HepG2 (cell line): ENCODE results near the gene MSI2. TPM values are rescaled to one million over a fixed set of nuclear protein-coding genes. Genes with fewer than 3 reads are reported as not detected.

Experiments
- ADNP ChIP-seq: sonication (generic); formaldehyde crosslinking; IDR thresholded peaks from 2 replicates; pipeline ENCODE4 v1.4.0; 2020; ENCODE audit warnings: missing genetic modification reagents
- ARID5B ChIP-seq: IDR thresholded peaks from 2 replicates; pipeline ENCODE4 v1.4.0; 2020; ENCODE audit warnings: mild to moderate bottlenecking, missing genetic modification reagents
- FOSL1 ChIP-seq: sonication (generic); formaldehyde crosslinking; IDR thresholded peaks from 2 replicates; pipeline ENCODE4 v1.9.0; 2021; ENCODE audit warnings: missing genetic modification reagents, borderline replicate concordance
- HHEX ChIP-seq: IDR thresholded peaks from 2 replicates; pipeline ENCODE4 v1.6.1; 2016; ENCODE audit warnings: control low read depth
- MAZ ChIP-seq, 2 experiments: sonication (generic) in 1 of 2; formaldehyde crosslinking in 1 of 2; IDR thresholded peaks; 2 replicates each; pipeline versions ENCODE4 v1.5.0 to v1.6.1; 2012 to 2020; ENCODE audit warnings: low read depth in 2 of 2, mild to moderate bottlenecking in 2 of 2, borderline replicate concordance in 1 of 2, improper control_type of control experiment in 1 of 2, low read length in 1 of 2, missing genetic modification reagents in 1 of 2, moderate library complexity in 1 of 2
- MTA3 ChIP-seq: sonication (generic); formaldehyde crosslinking; IDR thresholded peaks from 2 replicates; pipeline ENCODE4 v1.4.0; 2020; ENCODE audit warnings: missing genetic modification reagents
- NFIC ChIP-seq: IDR thresholded peaks from 2 replicates; pipeline ENCODE4 v1.6.1; 2012; ENCODE audit warnings: mild to moderate bottlenecking, low read length, inconsistent platforms
- POLR2AphosphoS5 ChIP-seq: IDR thresholded peaks from 2 replicates; pipeline ENCODE4 v1.6.1; 2012; ENCODE audit warnings: low read depth, low read length
- PRDM15 ChIP-seq: sonication (generic); formaldehyde crosslinking; IDR thresholded peaks from 2 replicates; pipeline ENCODE4 v1.4.0; 2020; ENCODE audit warnings: missing genetic modification reagents
- SNRNP70 ChIP-seq: fragments of 200-400 bp; formaldehyde crosslinking; IDR thresholded peaks from 2 replicates; pipeline ENCODE4 v1.6.1; 2017; ENCODE audit warnings: mild to moderate bottlenecking, low read depth, low read length, moderate library complexity
- SOX13 ChIP-seq, 3 experiments: fragments of 450-650 bp in 1 of 3; sonication (generic) in 1 of 3; formaldehyde crosslinking in 1 of 3; IDR thresholded peaks in 2 of 3; conservative IDR thresholded peaks in 1 of 3; 2 replicates each; pipeline versions ENCODE4 v1.5.0 to v1.6.1; 2016 to 2020; ENCODE audit warnings: antibody characterized with exemption in 1 of 3, mild to moderate bottlenecking in 1 of 3, missing compliant biosample characterization in 1 of 3, missing genetic modification reagents in 1 of 3, moderate library complexity in 1 of 3
- SYNCRIP ChIP-seq: fragments of 200-400 bp; formaldehyde crosslinking; IDR thresholded peaks from 2 replicates; pipeline ENCODE4 v1.6.1; 2018; ENCODE audit warnings: mild to moderate bottlenecking, low read depth, low read length; ENCODE audit not compliant: insufficient read depth
- TMF1 ChIP-seq: sonication (generic); formaldehyde crosslinking; IDR thresholded peaks from 2 replicates; pipeline ENCODE4 v1.8.1; 2022; ENCODE audit warnings: low read depth, missing genetic modification reagents
- ZNF24 ChIP-seq: fragments of 450-650 bp; IDR thresholded peaks from 2 replicates; pipeline ENCODE4 v1.6.1; 2017; ENCODE audit warnings: antibody characterized with exemption, mild to moderate bottlenecking
- ZSCAN25 ChIP-seq: sonication (generic); formaldehyde crosslinking; IDR thresholded peaks from 2 replicates; pipeline ENCODE4 v1.8.0; 2022; ENCODE audit warnings: mild to moderate bottlenecking, missing genetic modification reagents
- polyA plus RNA-seq, 8 experiments: library from polyadenylated mRNA; depleted of rRNA in 3 of 8; stranded (reverse) in 7 of 8; unstranded in 1 of 8; fragments of >200 nt; fragmentation: Illumina TruSeq in 4 of 8; extraction: Trizol in 4 of 8; gene quantifications; 2 replicates each; pipeline versions ENCODE4 v1.2.1 to v1.2.3, GENCODE V29; 2011 to 2016; ENCODE audit warnings: low read depth in 4 of 8, missing spikeins in 1 of 8, mixed read lengths in 1 of 8; ENCODE audit not compliant: insufficient read depth in 1 of 8
- total RNA-seq, 5 experiments: library from RNA; depleted of rRNA; stranded (reverse); fragments of >200 nt; fragmentation: Illumina TruSeq; extraction: Trizol; gene quantifications; 2 replicates each; pipeline ENCODE4 v1.2.3, GENCODE V29; 2016; ENCODE audit warnings: low read depth in 1 of 5

MSI2 gene
- total and polyA plus RNA-seq, 2 of the 13 experiments (the other 11 are each of a cell fraction or from before 2014, with no cell fraction given): 77.5 to 78.4 TPM

DNA sequence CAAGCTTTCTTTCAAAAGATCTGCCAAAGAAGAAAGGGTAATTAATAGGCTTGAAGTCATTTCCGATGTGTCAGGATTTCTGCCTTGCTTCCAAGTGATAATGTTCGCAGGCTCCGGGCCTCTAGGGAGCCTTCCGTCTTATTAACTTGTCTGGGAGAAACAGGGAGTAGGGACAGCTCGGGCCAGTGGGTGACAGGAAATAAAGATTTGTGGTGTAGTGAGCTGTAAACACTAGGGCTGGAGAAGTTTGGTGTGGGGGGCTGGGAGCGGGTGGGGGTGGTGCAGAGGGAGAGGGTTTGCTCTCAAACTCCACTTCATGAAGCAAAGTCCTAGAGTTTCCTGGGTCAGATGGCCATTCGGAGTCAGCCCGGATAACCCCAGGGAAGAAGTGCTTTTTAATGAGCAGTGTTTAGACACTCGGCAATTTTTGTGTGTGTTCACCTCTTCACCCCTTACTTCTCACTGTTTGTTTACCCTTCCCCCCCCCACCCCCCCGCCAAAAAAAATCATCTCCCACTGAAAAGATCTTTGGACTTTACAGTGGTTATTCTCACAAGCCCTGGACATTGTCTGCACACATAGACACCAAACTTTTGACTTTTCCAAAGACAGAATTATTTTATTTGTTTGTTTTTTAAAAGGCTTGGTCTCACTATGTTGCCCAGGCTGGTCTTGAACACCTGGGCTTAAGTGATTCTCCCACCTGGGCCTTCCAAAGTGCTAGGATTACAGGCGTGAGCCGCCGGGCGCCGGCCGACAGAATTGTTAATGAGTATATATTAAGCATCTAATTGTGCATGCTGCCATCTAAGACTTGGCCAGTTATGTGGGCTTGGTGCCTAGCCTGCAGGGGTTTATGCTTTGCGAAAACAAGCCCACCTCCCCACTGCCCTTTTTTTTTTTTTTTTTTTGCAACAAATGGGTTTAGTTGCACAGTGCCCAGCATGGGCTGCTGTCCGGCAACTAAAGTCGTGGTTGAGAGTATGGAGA lies 292.4 kb downstream of the MSI2 start (continued):
- TF ChIP-seq MAZ (IDR thresholded peaks at IDR 0.05; ENCODE audit: borderline replicate concordance, low read depth, low read length): no peak
- 0 out of 2 replicates have a peak, but pooled peaks have one; percentile 19 for TF ChIP-seq MAZ (CRISPR knock-in tag; IDR thresholded peaks at IDR 0.05; ENCODE audit: low read depth)
- 0 out of 2 replicates have a peak, but pooled peaks have one; percentile 23 for TF ChIP-seq HHEX (CRISPR knock-in tag)
- TF ChIP-seq MTA3 (CRISPR knock-in tag): no peak
- TF ChIP-seq POLR2AphosphoS5: no peak
- TF ChIP-seq NFIC: no peak; the same call in 1 of the 2 replicates
- 0 out of 2 replicates have a peak, but pooled peaks have one; percentile 19 for TF ChIP-seq PRDM15
- 0 out of 2 replicates have a peak, but pooled peaks have one; percentile 42 for TF ChIP-seq ZNF24
- TF ChIP-seq TMF1 (CRISPR knock-in tag): no peak
- peak; percentile 84 for TF ChIP-seq ARID5B (CRISPR knock-in tag)
- no peak for TF ChIP-seq SYNCRIP
- TF ChIP-seq FOSL1: no peak
- 0 out of 2 replicates have a peak, but pooled peaks have one; percentile 7 for TF ChIP-seq ADNP (CRISPR knock-in tag)
- TF ChIP-seq ZSCAN25 (CRISPR knock-in tag): peak; percentile 54; the same call in 1 of the 2 replicates
- TF ChIP-seq SNRNP70: no peak
- TF ChIP-seq SOX13 (IDR thresholded peaks at IDR 0.05): no peak
- TF ChIP-seq SOX13 (CRISPR knock-in tag; conservative IDR thresholded peaks at IDR 0.05 in 1 of 2, IDR thresholded peaks at IDR 0.05 in 1 of 2): peak in 1 of 2 experiments; percentile 68; a peak in 2 of 4 replicates
